ENCODE results near the gene YWHAE.

- TF ChIP-seq CTCF (IDR thresholded peaks at IDR 0.05) (no peak), POLR2A (IDR thresholded peaks at IDR 0.05) (no peak)
These were observed 52.3 kb downstream of the YWHAE start for GRCh38 chr17:1347589-1348323.

All from right lobe of liver (tissue), 4 donors.